ENCODE results near the gene SLC22A15.

- TF ChIP-seq CTCF (IDR thresholded peaks at IDR 0.05) (no peak), POLR2A (IDR thresholded peaks at IDR 0.05) (no peak)
Measured at GRCh38 chr1:115955228-115955627, 21.1 kb upstream of the SLC22A15 start.

Measured in right lobe of liver (tissue), 4 donors.